H54 (cell line): ENCODE measurements around the gene OPCML.

ENCODE experiments used
- DNase-seq: peaks from one replicate; pipeline ENCODE4 v3.0.0; 2011; ENCODE audit warnings: low spot score, mixed read lengths; ENCODE audit not compliant: insufficient read length
- FAIRE-seq: peaks from 3 replicates; lab custom pipeline; 2011; peaks lifted over from hg19 to GRCh38; lab: Jason Lieb, UNC
- POLR2A ChIP-seq: IDR thresholded peaks from 2 replicates; pipeline ENCODE4 v1.6.1; 2011; ENCODE audit warnings: low read depth, mild to moderate bottlenecking, low read length

The OPCML gene

GRCh38 chr11:133007027-133007584 lies 525.2 kb downstream of the OPCML start:
- FAIRE-seq (no peak), DNase-seq (no peak)
- TF ChIP-seq POLR2A: no peak

GRCh38 chr11:133004369-133004768 lies 527.9 kb downstream of the OPCML start:
- no peak for FAIRE-seq
- no peak for TF ChIP-seq POLR2A
- DNase-seq: no peak

GRCh38 chr11:132999516-132999915 lies 532.8 kb downstream of the OPCML start:
- FAIRE-seq: no peak
- DNase-seq: no peak
- no peak for TF ChIP-seq POLR2A

GRCh38 chr11:132999031-132999430 lies 533.3 kb downstream of the OPCML start:
- TF ChIP-seq POLR2A: no peak
- FAIRE-seq: no peak
- no peak for DNase-seq

GRCh38 chr11:132997396-132997795 lies 534.9 kb downstream of the OPCML start:
- FAIRE-seq (no peak), DNase-seq (no peak)
- no peak for TF ChIP-seq POLR2A

- no peak for TF ChIP-seq POLR2A
- DNase-seq (no peak), FAIRE-seq (no peak)
Measured at GRCh38 chr11:132994966-132995365, 537.3 kb downstream of the OPCML start.

- no peak for TF ChIP-seq POLR2A
- FAIRE-seq (no peak), DNase-seq (no peak)
Measured at GRCh38 chr11:132993991-132994502, 538.3 kb downstream of the OPCML start.

- FAIRE-seq (no peak), DNase-seq (no peak)
- TF ChIP-seq POLR2A: no peak
Measured at GRCh38 chr11:132992838-132993631, 539.3 kb downstream of the OPCML start.

- FAIRE-seq: no peak
- TF ChIP-seq POLR2A: no peak
- DNase-seq: no peak
Measured at GRCh38 chr11:132988411-132988810, 543.9 kb downstream of the OPCML start.

- DNase-seq (no peak), FAIRE-seq (no peak)
- TF ChIP-seq POLR2A: no peak
Measured at GRCh38 chr11:132987936-132988335, 544.4 kb downstream of the OPCML start.

GRCh38 chr11:132983641-132983978 lies 548.7 kb downstream of the OPCML start:
- no peak for TF ChIP-seq POLR2A
- FAIRE-seq (no peak), DNase-seq (no peak)

- FAIRE-seq: no peak
- DNase-seq: no peak
- no peak for TF ChIP-seq POLR2A
Measured at GRCh38 chr11:132982772-132983640, 549.3 kb downstream of the OPCML start.

GRCh38 chr11:132981131-132981956 lies 551.0 kb downstream of the OPCML start:
- no peak for DNase-seq
- FAIRE-seq: no peak
- no peak for TF ChIP-seq POLR2A
